ENCODE results near the gene DOK7.

DNA sequence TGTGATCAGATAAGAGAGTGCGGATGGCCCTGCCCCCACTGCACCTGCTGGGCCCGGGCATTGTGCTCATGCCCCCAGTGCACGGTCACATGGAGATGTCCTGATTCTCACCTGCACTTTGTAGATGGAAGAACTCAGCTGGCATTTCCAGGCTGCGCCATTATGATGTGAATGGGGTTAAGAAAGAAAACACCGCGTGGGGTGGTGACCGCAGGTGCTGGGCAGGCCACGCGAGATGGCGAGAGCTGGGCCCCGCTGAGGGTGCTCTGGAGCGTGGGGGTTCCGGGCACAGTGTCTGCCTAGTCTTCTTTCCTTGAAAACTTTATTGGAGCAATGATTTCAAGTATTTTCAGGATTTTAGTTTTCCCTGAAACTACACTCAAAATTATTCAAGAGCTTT lies 39.2 kb upstream of the DOK7 start:
- TF ChIP-seq, protein P1, sequence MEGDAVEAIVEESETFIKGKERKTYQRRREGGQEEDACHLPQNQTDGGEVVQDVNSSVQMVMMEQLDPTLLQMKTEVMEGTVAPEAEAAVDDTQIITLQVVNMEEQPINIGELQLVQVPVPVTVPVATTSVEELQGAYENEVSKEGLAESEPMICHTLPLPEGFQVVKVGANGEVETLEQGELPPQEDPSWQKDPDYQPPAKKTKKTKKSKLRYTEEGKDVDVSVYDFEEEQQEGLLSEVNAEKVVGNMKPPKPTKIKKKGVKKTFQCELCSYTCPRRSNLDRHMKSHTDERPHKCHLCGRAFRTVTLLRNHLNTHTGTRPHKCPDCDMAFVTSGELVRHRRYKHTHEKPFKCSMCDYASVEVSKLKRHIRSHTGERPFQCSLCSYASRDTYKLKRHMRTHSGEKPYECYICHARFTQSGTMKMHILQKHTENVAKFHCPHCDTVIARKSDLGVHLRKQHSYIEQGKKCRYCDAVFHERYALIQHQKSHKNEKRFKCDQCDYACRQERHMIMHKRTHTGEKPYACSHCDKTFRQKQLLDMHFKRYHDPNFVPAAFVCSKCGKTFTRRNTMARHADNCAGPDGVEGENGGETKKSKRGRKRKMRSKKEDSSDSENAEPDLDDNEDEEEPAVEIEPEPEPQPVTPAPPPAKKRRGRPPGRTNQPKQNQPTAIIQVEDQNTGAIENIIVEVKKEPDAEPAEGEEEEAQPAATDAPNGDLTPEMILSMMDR (IDR thresholded peaks at IDR 0.05; ENCODE audit: borderline replicate concordance, extremely low read depth, low read length, poor library complexity, severe bottlenecking) = no peak
- no peak for TF ChIP-seq EZH2 (IDR thresholded peaks at IDR 0.05; ENCODE audit: borderline replicate concordance, low read depth, low read length, severe bottlenecking)
